ENCODE data around the gene KCNQ5. TPM values are rescaled to one million over a fixed set of nuclear protein-coding genes. Genes with fewer than 3 reads are reported as not detected.

KCNQ5 gene
- polyA plus RNA-seq, 1 donor (not counting 4 experiments of a cell fraction or from before 2014, with no cell fraction given) = 3.4 TPM

DNA sequence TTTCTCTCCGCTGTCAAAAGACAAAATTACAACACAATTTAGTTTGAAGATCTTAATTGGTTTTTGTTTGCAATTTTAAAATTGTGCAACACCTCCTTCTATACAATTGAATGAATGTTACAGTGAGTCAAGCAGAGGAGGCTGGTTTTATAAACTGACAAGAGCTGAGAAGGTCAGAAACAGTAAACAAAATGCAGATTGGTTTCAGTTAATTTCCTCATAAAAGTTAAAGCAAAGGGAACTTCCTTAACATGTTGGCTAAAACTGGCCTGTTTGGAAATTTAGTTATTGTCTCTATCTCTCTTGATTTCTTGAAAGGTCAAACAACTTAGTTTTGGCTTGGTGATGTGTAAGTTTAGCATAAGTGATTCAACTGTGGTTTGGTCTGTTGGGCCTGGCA, 581.2 kb downstream of the KCNQ5 start:
- Histone ChIP-seq H3K27ac (ENCODE audit: control insufficient read depth, insufficient read depth, low read length) (no peak overlapping the region), H3K4me3 (ENCODE audit: control insufficient read depth in 2 of 3, extremely low read depth in 1 of 3, insufficient read depth in 2 of 3, low read depth in 1 of 3, low read length in 3 of 3) (no peak overlapping the region), H3K9ac (ENCODE audit: control insufficient read depth, extremely low read depth, insufficient read depth, low read length) (no peak overlapping the region), H3K27me3 (ENCODE audit: control insufficient read depth, extremely low read depth, insufficient read depth, low read length) (no peaks in the 10 kb centered on the region), H3K4me1 (ENCODE audit: control insufficient read depth, extremely low read depth, insufficient read depth, low read length) (no peaks in the 10 kb centered on the region), H3K4me2 (ENCODE audit: control insufficient read depth, extremely low read depth, insufficient read depth, low read depth, low read length) (no peak overlapping the region), H3K9me1 (ENCODE audit: control insufficient read depth, extremely low read depth, insufficient read depth, low read length) (no peaks in the 10 kb centered on the region), H3K36me3 (ENCODE audit: control insufficient read depth in 2 of 2, extremely low read depth in 1 of 2, insufficient read depth in 2 of 2, low read length in 2 of 2) (no peaks in the 10 kb centered on the region), H4K20me1 (ENCODE audit: control insufficient read depth, extremely low read depth, insufficient read depth, low read length) (no peaks in the 10 kb centered on the region), H2AFZ (ENCODE audit: control insufficient read depth, low read length) (no peak overlapping the region), H3K9me3 (ENCODE audit: control insufficient read depth, low read depth, low read length) (no peaks in the 10 kb centered on the region), H3K79me2 (ENCODE audit: control insufficient read depth, insufficient read depth, low read length) (no peaks in the 10 kb centered on the region)
- dilution Hi-C loops (cut with MboI; ENCODE audit: extremely low pct_ligation_motif_present, low sequenced_read_pairs) = no loop called here
- no peak for TF ChIP-seq EZH2 (IDR thresholded peaks at IDR 0.05; ENCODE audit: low read length)
- TF ChIP-seq, protein P1, sequence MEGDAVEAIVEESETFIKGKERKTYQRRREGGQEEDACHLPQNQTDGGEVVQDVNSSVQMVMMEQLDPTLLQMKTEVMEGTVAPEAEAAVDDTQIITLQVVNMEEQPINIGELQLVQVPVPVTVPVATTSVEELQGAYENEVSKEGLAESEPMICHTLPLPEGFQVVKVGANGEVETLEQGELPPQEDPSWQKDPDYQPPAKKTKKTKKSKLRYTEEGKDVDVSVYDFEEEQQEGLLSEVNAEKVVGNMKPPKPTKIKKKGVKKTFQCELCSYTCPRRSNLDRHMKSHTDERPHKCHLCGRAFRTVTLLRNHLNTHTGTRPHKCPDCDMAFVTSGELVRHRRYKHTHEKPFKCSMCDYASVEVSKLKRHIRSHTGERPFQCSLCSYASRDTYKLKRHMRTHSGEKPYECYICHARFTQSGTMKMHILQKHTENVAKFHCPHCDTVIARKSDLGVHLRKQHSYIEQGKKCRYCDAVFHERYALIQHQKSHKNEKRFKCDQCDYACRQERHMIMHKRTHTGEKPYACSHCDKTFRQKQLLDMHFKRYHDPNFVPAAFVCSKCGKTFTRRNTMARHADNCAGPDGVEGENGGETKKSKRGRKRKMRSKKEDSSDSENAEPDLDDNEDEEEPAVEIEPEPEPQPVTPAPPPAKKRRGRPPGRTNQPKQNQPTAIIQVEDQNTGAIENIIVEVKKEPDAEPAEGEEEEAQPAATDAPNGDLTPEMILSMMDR (optimal IDR thresholded peaks at IDR 0.05 in 1 of 3, IDR thresholded peaks at IDR 0.05 in 1 of 3, conservative IDR thresholded peaks at IDR 0.05 in 1 of 3; ENCODE audit: extremely low read depth in 1 of 3, insufficient read depth in 2 of 3, low read length in 3 of 3) = no peak
- no peak for FAIRE-seq
- DNase-seq (ENCODE audit: low read depth, low spot score) = no peak

GRCh38 chr6:73204252-73204651, 582.4 kb downstream of the KCNQ5 start:
- H4K20me1 ChIP-seq (ENCODE audit: control insufficient read depth, extremely low read depth, insufficient read depth, low read length) = no peaks in the 10 kb centered on the region
- DNase-seq (ENCODE audit: low read depth, low spot score) (no peak), FAIRE-seq (no peak)
- TF ChIP-seq, protein P1 (optimal IDR thresholded peaks at IDR 0.05 in 1 of 3, IDR thresholded peaks at IDR 0.05 in 1 of 3, conservative IDR thresholded peaks at IDR 0.05 in 1 of 3; ENCODE audit: extremely low read depth in 1 of 3, insufficient read depth in 2 of 3, low read length in 3 of 3) = no peak
- no peaks in the 10 kb centered on the region for H3K9me1 ChIP-seq (ENCODE audit: control insufficient read depth, extremely low read depth, insufficient read depth, low read length)
- H3K27ac ChIP-seq (ENCODE audit: control insufficient read depth, insufficient read depth, low read length) = no peak overlapping the region
- no peaks in the 10 kb centered on the region for H3K79me2 ChIP-seq (ENCODE audit: control insufficient read depth, insufficient read depth, low read length)
- dilution Hi-C loops (cut with MboI; ENCODE audit: extremely low pct_ligation_motif_present, low sequenced_read_pairs) = no loop called here
- H3K36me3 ChIP-seq (ENCODE audit: control insufficient read depth in 2 of 2, extremely low read depth in 1 of 2, insufficient read depth in 2 of 2, low read length in 2 of 2) = no peaks in the 10 kb centered on the region
- H3K9me3 ChIP-seq (ENCODE audit: control insufficient read depth, low read depth, low read length) = no peaks in the 10 kb centered on the region
- H3K4me2 ChIP-seq (ENCODE audit: control insufficient read depth, extremely low read depth, insufficient read depth, low read depth, low read length) = no peak overlapping the region
- H2AFZ ChIP-seq (ENCODE audit: control insufficient read depth, low read length) = no peak overlapping the region
- no peaks in the 10 kb centered on the region for H3K27me3 ChIP-seq (ENCODE audit: control insufficient read depth, extremely low read depth, insufficient read depth, low read length)
- no peak overlapping the region for H3K9ac ChIP-seq (ENCODE audit: control insufficient read depth, extremely low read depth, insufficient read depth, low read length)
- H3K4me1 ChIP-seq (ENCODE audit: control insufficient read depth, extremely low read depth, insufficient read depth, low read length) = no peaks in the 10 kb centered on the region
- H3K4me3 ChIP-seq (ENCODE audit: control insufficient read depth in 2 of 3, extremely low read depth in 1 of 3, insufficient read depth in 2 of 3, low read depth in 1 of 3, low read length in 3 of 3) = no peak overlapping the region

All from keratinocyte (primary cell).